ENCODE measurements around the gene CD14.
"Not testable (repeated sequence)": the region's sequence is repeated elsewhere in the genome, so short reads cannot be mapped to it uniquely, and the experiment has no call there.

The CD14 gene

DNA sequence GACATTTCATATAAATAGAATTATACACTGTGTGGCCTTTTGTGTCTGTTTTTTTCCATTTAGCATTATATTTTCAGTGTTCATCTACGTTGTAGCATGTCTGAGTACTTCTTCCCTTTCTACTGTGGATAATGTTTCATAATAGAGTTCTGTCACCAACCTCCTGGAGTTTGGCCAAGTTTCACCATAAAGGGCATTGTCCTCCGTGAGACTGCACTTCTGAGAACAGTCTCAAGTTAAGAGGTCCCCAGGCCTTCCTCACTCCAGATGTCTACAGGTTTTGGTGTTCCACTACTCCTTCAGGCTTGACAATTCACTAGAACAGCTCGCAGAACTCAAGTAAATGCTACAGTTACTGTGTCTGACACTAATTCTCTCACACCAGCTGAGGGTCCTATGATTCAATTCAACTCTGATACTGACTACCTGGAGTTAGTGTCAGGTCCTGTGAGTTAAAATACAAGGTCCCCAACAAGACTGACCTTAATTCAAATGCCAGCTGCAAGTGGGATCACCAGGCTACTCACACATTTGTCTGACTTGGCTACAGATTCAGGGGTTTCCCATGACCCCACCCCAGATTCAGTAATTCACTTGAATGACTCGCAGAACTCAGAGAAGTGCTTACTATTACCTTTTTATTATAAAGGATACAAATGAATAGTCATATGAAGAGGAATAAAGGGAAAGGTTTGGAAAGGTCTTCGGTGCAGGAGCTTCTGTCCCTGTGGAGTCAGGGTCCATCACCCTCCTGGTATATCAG, 37.3 kb downstream of the CD14 start:
- DNase-seq (ENCODE audit: low read depth), result no peak

- DNase-seq (ENCODE audit: low read depth), result no peak
Measured at GRCh38 chr5:140594169-140594568, 38.8 kb downstream of the CD14 start.

DNA sequence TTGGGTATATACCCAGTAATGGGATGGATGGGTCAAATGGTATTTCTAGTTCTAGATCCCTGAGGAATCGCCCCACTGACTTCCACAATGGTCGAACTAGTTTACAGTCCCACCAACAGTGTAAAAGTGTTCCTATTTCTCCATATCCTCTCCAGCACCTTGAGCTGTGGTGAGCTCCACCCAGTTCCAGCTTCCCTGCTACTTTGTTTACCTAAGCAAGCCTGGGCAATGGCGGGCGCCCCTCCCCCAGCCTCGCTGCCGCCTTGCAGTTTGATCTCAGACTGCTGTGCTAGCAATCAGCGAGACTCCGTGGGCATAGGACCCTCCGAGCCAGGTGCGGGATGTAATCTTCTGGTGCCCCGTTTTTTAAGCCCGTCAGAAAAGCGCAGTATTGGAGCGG, 39.9 kb downstream of the CD14 start:
- not testable (repeated sequence) for DNase-seq (ENCODE audit: low read depth)

GRCh38 chr5:140591747-140592372, 41.1 kb downstream of the CD14 start:
- DNase-seq (ENCODE audit: low read depth), result no peak

GRCh38 chr5:140590861-140591260, 42.1 kb downstream of the CD14 start:
- DNase-seq (ENCODE audit: low read depth), result no peak

DNA sequence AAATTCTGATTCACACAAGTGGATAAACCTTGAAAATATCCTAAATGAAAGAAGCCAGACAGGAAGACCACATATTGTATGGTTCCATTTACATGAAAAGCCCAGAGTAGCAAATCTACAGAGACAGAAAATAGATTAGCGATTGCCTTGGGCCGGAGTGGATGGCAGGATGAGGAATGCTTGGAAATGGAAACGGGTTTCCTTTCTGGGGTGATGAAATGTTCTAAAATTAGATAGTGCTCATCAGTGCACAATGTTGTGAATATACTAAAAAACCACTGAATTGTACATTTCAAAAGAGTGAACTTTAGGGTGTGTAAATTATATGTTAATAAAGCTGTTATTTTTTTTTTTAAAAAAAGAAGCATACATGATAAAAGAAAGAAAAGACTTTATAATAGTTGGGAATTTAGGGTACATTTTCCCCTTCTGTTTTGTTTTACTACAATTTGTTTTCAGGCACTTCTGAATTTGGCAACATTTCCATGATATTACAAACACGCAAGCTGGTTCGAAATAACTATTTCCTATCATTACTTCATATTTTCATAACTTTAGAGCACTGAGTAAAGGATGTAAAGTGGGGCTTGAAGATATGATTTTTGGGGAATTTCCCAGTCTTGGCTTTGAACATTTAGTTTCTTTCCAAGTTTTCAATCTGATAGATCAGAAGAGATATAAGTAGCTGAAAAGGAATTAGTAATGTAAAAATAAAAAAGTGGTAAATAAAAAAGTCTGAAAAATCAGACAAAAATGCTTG, 44.5 kb downstream of the CD14 start:
- no peak for DNase-seq (ENCODE audit: low read depth)

DNA sequence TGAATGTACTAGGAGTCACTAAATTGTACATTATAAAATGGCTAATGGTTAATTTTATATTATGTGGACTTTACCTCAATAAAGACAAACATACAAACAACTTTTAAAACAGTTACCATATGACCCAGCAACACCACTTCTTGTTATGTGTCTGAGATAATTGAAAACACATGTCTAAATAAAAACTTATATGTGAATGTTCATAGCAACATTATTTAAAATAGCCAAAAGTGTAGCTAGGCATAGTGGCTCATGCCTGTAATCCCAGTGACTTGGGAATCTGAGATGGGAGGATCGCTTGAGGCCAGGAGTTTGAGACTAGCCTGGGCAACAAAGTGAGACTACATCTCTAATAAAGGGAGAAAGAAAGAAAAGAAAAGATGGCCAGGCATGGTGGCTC, 45.5 kb downstream of the CD14 start:
- no peak for DNase-seq (ENCODE audit: low read depth)
